ENCODE data around the gene MTX2.

Gene MTX2

DNA sequence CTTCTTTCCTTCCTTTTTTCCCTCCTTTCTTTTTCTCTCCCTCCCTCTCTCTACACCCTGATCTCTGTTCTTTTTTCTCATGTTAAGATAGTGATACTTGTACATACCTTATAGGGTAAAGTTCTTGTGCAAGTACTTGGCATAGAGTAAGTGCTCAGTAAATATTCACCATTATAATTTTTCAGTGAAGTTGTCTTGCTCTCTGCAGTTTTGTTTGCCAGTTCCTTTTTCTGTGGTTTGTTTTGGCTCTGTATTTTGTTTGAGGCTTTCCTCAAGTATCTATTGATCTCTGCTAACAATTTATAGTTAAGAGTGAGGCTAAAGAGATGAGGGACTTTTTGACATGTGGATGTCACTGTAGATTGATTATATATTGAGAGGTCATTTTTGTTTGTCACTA lies 48.0 kb downstream of the MTX2 start:
- Histone ChIP-seq H3K9ac (no peak overlapping the region), H3K4me2 (no peak overlapping the region), H3K9me3 (no peaks in the 10 kb centered on the region), H3K27me3 (no peaks in the 10 kb centered on the region), H3K27ac (no peak overlapping the region), H3K4me3 (no peak overlapping the region), H3K4me1 (no peaks in the 10 kb centered on the region), H4K20me1 (no peaks in the 10 kb centered on the region), H3K36me3 (no peaks in the 10 kb centered on the region)
- TF ChIP-seq Cebpa-rat (IDR thresholded peaks at IDR 0.05), result no peak

DNA sequence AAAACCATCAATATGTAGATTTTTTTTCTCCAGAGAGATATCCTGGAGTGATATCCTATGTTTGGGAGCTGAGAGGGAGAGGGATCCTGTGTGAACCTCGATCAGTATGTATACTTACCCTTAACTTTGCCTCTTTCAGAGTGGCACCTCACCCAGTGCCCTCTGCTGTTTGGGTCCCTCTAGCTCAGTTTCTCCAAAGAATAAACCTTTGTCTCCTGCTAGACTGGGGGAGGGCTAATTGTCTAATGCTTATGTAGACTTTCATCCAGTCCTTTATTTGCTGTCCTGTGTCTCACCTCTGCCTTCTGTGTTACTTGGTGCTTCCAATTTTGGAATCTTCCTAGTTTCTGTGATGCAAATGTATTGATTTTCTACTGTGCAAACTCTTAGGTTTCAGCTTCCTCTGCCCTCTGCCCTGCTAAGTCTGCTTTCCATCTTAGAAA lies 48.4 kb downstream of the MTX2 start:
- H3K27ac ChIP-seq, result no peak overlapping the region
- TF ChIP-seq Cebpa-rat (IDR thresholded peaks at IDR 0.05), result no peak
- no peaks in the 10 kb centered on the region for H3K27me3 ChIP-seq
- no peaks in the 10 kb centered on the region for H3K9me3 ChIP-seq
- no peaks in the 10 kb centered on the region for H4K20me1 ChIP-seq
- H3K4me1 ChIP-seq, result no peaks in the 10 kb centered on the region
- no peaks in the 10 kb centered on the region for H3K36me3 ChIP-seq
- H3K9ac ChIP-seq, result no peak overlapping the region
- H3K4me2 ChIP-seq, result no peak overlapping the region
- H3K4me3 ChIP-seq, result no peak overlapping the region

DNA sequence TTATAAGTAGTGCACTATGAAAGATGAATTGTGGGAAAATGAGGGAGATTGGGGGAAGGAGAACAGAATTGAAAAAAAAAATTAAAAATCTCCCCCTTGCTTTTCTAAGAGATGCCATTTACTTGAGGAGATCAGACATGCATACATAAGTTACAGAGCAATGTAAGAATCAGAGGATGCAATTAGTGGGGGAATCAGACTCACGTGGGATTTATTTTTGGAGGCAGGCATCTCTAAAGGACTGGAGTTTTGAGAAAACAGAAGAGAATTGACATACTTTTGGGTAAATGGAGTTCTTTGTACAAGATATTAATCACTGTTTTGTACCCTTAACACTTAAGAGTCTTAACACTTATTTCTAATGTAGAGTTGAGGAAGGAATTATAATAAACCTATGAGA lies 52.7 kb downstream of the MTX2 start:
- no peak overlapping the region for H3K9ac ChIP-seq
- no peak overlapping the region for H3K4me2 ChIP-seq
- H3K4me1 ChIP-seq, result no peaks in the 10 kb centered on the region
- no peak overlapping the region for H3K27ac ChIP-seq
- no peak overlapping the region for H3K4me3 ChIP-seq
- no peak for TF ChIP-seq Cebpa-rat (IDR thresholded peaks at IDR 0.05)
- no peaks in the 10 kb centered on the region for H3K36me3 ChIP-seq
- no peaks in the 10 kb centered on the region for H4K20me1 ChIP-seq
- H3K9me3 ChIP-seq, result no peaks in the 10 kb centered on the region
- no peaks in the 10 kb centered on the region for H3K27me3 ChIP-seq

DNA sequence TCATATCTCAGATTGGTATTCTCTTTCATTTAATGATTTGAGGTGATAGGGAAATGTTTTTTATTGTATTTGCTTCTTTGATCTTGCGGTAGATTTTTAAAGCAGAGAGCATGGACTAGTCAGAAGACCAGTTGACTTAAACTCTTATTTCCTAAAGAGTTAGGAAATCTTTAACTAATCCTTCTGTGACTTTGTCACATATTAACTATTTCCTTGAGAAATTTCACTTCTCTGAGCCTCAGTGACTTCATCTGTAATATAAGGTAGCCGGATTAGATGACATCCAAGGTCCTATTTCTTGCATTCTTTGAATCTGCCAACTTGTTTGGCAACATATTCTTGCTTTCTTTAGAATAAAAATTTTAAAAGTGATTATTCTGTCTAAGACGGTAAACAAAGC lies 55.6 kb downstream of the MTX2 start:
- Histone ChIP-seq H3K9ac (no peak overlapping the region), H3K4me1 (no peaks in the 10 kb centered on the region), H3K27me3 (no peaks in the 10 kb centered on the region), H3K9me3 (no peaks in the 10 kb centered on the region), H3K36me3 (peaks cover 7% of the 10 kb centered on the region; the same call in 1 of the 2 replicates), H3K4me3 (no peak overlapping the region), H4K20me1 (no peaks in the 10 kb centered on the region), H3K27ac (no peak overlapping the region), H3K4me2 (no peak overlapping the region)
- TF ChIP-seq Cebpa-rat (IDR thresholded peaks at IDR 0.05), result no peak

DNA sequence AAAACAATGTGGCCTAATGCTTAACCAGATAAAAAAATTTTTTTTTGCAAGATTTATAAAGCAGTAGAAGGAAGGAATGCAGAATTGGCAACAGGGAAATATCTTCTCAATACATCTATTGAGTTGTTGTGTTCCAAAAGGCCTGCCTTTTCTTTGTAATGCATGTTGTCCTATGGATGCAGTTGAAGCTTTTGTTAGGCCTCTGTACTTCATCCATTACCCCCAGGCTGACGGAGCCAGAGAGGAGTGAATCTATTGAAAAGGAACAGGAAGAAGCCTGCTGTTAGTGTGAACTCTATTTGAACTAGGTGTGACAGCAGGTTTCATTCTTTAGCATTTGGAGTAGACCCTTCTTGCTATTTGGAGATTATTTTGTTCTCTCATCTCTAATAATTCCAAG lies 56.5 kb downstream of the MTX2 start:
- H3K27me3 ChIP-seq, result no peaks in the 10 kb centered on the region
- H3K9ac ChIP-seq, result no peak overlapping the region
- H3K36me3 ChIP-seq, result peaks cover 9% of the 10 kb centered on the region; the same call in 1 of the 2 replicates
- no peak overlapping the region for H3K4me2 ChIP-seq
- no peak overlapping the region for H3K27ac ChIP-seq
- no peak overlapping the region for H3K4me3 ChIP-seq
- TF ChIP-seq Cebpa-rat (IDR thresholded peaks at IDR 0.05), result no peak
- no peaks in the 10 kb centered on the region for H3K9me3 ChIP-seq
- no peaks in the 10 kb centered on the region for H4K20me1 ChIP-seq
- H3K4me1 ChIP-seq, result no peaks in the 10 kb centered on the region

DNA sequence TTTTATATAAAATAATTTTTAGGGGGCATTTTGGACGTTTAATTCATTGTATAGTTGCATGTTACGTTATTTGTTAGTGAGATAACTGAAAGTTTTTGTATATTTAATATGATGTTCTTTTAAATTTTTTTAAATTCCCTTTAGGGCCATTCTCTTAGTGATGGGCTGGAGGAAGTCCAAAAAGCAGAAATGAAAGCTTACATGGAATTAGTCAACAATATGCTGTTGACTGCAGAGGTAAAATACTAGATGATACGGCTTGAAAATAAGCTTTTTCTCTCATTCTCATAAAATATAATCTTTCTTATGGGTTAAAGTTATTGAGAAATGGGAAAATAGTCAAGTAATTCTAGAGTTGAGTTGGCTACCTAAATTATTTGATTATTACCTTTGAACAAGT lies 58.9 kb downstream of the MTX2 start:
- Histone ChIP-seq H3K4me1 (no peaks in the 10 kb centered on the region), H3K9me3 (no peaks in the 10 kb centered on the region), H3K36me3 (peaks cover 9% of the 10 kb centered on the region; the same call in 1 of the 2 replicates), H3K4me2 (no peak overlapping the region), H3K27me3 (no peaks in the 10 kb centered on the region), H3K4me3 (no peak overlapping the region), H4K20me1 (no peaks in the 10 kb centered on the region), H3K9ac (no peak overlapping the region), H3K27ac (no peak overlapping the region)
- no peak for TF ChIP-seq Cebpa-rat (IDR thresholded peaks at IDR 0.05)

DNA sequence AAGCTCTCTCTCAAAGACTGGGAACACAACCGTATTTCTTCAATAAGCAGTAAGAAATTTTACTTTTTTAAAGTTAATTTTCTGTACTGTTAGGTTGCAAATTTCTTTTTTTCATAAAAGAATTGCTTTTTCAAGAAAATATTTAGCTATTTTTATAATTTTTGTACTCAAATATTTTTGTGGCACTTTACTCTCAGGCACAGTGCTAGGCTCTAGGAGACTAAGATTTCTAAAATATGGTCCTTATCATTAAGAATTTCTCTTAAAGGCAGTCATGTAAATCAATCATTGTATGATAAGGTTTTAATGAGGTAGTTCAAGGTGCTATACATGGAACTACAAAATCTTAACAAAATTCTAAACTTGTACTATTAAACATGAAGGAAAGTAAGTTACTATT lies 61.4 kb downstream of the MTX2 start:
- Histone ChIP-seq H3K27me3 (no peaks in the 10 kb centered on the region), H4K20me1 (no peaks in the 10 kb centered on the region), H3K9ac (no peak overlapping the region), H3K4me3 (no peak overlapping the region), H3K27ac (no peak overlapping the region), H3K4me2 (no peak overlapping the region), H3K9me3 (no peaks in the 10 kb centered on the region), H3K36me3 (peaks cover 9% of the 10 kb centered on the region; the same call in 1 of the 2 replicates), H3K4me1 (no peaks in the 10 kb centered on the region)
- TF ChIP-seq Cebpa-rat (IDR thresholded peaks at IDR 0.05), result no peak

DNA sequence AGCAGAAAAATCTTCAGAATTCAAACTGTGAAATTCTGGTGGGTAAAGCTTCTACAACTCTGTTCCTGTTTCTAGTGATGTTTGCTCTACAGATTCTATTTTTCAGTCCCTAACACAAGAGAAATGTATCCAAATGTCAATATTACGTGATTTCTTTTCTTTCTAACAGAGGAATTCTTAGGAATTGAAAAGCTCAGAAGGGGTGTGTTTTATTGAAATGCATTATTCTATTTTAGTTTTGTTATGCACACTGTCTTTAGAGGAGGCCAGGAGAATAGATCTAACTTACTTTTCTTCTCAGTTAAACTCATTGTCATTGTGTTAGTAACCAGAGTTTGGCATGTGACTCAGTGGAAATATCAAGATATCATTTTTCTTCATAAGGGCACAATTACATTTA lies 62.4 kb downstream of the MTX2 start:
- Histone ChIP-seq H3K36me3 (peaks cover 9% of the 10 kb centered on the region; the same call in 1 of the 2 replicates), H3K27ac (no peak overlapping the region), H3K9me3 (no peaks in the 10 kb centered on the region), H3K4me3 (no peak overlapping the region), H3K27me3 (no peaks in the 10 kb centered on the region), H3K4me2 (no peak overlapping the region), H4K20me1 (no peaks in the 10 kb centered on the region), H3K9ac (no peak overlapping the region), H3K4me1 (no peaks in the 10 kb centered on the region)
- no peak for TF ChIP-seq Cebpa-rat (IDR thresholded peaks at IDR 0.05)

DNA sequence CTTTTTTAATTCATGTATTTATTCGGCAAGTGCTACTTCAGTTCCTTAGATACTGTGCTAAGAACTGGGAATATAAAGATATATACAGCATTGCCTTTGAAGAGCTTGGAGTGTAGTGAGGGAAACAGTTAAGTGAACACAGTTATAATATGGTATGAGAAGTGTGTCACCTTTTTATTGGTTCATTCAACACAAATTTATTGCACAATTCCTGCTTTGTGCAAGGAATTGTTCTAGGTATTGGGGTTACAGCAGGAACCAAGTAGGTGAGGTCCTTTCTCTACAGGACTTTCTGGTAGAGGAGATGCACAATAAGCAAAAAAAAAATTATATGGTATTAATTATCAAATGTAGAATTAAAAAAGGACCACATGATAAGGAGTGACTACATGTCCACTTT lies 65.5 kb downstream of the MTX2 start:
- Histone ChIP-seq H4K20me1 (no peaks in the 10 kb centered on the region), H3K9ac (no peak overlapping the region), H3K27ac (no peak overlapping the region), H3K4me3 (no peak overlapping the region), H3K4me1 (no peaks in the 10 kb centered on the region), H3K9me3 (no peaks in the 10 kb centered on the region), H3K4me2 (no peak overlapping the region), H3K36me3 (peaks cover 19% of the 10 kb centered on the region), H3K27me3 (no peaks in the 10 kb centered on the region)
- TF ChIP-seq Cebpa-rat (IDR thresholded peaks at IDR 0.05), result no peak

DNA sequence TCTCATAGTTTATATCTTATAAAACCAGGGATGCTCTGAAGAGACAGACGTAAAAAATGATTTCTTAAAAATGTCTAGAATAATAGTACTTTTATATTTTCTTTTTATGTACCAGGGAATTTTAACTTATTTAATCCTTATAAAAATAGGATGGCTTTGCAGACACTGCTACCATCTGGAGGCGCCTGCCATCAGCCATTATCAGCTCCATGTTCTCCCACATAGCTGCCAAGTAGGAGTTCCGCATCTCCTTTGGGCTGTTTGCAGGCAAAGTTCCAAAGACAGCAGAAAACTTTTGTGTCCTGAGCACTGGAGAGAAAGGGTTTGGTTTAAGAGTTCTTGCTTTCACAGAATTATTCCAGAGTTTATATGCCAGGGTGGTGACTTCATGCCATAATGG lies 69.2 kb downstream of the MTX2 start:
- H3K27me3 ChIP-seq, result no peaks in the 10 kb centered on the region
- H3K9ac ChIP-seq, result no peak overlapping the region
- H3K4me1 ChIP-seq, result no peaks in the 10 kb centered on the region
- H3K4me3 ChIP-seq, result no peak overlapping the region
- no peaks in the 10 kb centered on the region for H3K9me3 ChIP-seq
- H3K36me3 ChIP-seq, result peaks cover 16% of the 10 kb centered on the region
- H4K20me1 ChIP-seq, result no peaks in the 10 kb centered on the region
- H3K4me2 ChIP-seq, result no peak overlapping the region
- TF ChIP-seq Cebpa-rat (IDR thresholded peaks at IDR 0.05), result no peak
- H3K27ac ChIP-seq, result no peak overlapping the region

DNA sequence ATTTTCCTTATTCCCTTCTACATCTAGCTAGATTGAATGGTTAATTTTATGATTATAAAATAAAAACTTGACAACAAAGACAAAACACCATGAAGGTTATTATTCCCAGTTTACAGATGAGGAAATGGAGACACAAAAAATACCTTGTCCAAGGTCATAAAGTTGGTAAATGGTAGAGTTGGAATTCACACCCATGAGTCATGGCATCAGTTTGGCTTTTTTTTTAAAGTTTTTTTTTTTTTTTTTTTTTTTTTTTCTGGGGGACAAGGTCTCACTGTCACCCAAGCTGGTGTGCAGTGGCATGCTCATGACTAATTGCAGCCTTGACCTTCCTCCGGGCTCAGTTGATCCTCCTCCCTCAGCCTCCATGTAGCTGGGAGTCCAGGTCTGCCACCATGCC lies 70.0 kb downstream of the MTX2 start:
- H3K27me3 ChIP-seq, result no peaks in the 10 kb centered on the region
- H3K9ac ChIP-seq, result no peak overlapping the region
- H3K4me2 ChIP-seq, result no peak overlapping the region
- H3K9me3 ChIP-seq, result no peaks in the 10 kb centered on the region
- no peaks in the 10 kb centered on the region for H4K20me1 ChIP-seq
- H3K36me3 ChIP-seq, result peaks cover 16% of the 10 kb centered on the region
- H3K4me1 ChIP-seq, result no peaks in the 10 kb centered on the region
- no peak for TF ChIP-seq Cebpa-rat (IDR thresholded peaks at IDR 0.05)
- H3K4me3 ChIP-seq, result no peak overlapping the region
- no peak overlapping the region for H3K27ac ChIP-seq

Data from BLaER1 (cell line).